GM10847 (cell line): ENCODE results near the gene PANK4.

Source experiments
- POLR2A ChIP-seq: IDR thresholded peaks from 2 replicates; pipeline ENCODE4 v1.6.1; 2011; ENCODE audit not compliant: insufficient read length; ENCODE audit errors: extremely low read depth

The PANK4 gene

DNA sequence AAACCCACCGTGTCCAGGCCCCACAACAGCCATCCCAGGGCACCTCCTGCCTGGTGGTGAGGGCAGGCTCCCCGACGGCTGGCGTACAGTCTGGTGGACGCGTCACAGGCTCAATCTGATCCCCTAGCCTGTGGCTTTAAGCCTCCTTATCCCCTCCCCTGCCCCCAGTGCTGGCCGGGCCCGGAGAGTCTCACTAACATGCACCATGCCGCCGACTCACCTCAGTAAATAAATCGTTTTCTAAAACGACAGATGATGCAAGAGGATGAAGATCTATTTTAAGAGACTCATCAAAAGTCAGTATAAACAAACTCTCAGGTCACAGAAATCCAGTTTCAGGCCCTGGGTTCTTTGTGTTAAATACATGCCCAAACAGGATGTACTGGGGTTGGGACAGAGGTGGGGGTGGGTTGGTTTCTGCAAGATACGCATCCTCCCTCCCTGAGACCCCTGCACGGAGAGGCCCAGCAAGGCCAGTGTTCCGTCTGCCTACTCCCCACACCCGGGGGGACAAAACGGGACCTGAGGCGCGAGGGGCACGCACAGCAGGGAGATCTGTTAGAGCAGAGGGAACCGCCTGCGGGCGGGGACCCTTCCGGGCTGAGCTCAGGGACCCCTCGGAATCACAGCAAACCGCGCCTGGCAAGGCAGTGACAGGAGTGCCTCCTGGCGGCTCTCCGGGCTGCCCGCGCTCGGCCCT is 3.1 kb downstream of the PANK4 start:
- TF ChIP-seq POLR2A, result no peak

GRCh38 chr1:2522230-2522629 is 4.2 kb downstream of the PANK4 start:
- no peak for TF ChIP-seq POLR2A

- TF ChIP-seq POLR2A, result no peak
Measured at GRCh38 chr1:2520806-2521205, 5.6 kb downstream of the PANK4 start.

- no peak for TF ChIP-seq POLR2A
Measured at GRCh38 chr1:2520206-2520605, 6.2 kb downstream of the PANK4 start.

GRCh38 chr1:2519729-2520128 is 6.7 kb downstream of the PANK4 start:
- TF ChIP-seq POLR2A, result no peak

DNA sequence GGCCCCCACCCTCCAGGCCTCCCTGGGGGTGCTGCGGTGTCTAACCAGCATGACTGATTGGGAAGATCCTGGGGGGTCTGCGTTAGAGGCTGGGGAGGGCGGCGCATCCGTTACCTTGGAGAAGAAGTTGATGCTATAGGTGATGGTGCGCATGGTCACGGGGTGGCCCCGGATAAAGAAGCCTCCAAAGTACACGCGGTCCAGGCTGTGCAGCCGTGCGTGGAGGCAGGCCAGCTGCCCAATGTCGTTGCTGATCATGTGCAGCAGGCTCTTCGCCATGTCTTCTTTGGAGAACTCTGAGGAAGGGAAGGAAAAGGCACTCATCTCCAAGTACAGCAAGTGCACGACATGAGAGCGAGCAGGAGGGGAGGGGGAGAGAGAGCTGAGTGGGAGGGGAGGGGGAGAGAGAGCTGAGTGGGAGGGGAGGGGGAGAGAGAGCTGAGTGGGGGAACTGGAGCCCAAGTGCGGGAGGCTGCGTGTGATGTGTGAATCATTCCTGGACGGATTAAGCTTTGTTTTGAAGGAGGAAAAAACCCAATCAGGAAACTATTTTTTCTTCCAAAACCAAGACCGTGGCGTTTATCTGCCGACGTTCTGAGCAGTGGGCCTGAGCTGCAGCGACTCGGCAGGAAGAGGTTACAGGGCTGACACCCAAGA is 7.2 kb downstream of the PANK4 start:
- TF ChIP-seq POLR2A, result no peak

DNA sequence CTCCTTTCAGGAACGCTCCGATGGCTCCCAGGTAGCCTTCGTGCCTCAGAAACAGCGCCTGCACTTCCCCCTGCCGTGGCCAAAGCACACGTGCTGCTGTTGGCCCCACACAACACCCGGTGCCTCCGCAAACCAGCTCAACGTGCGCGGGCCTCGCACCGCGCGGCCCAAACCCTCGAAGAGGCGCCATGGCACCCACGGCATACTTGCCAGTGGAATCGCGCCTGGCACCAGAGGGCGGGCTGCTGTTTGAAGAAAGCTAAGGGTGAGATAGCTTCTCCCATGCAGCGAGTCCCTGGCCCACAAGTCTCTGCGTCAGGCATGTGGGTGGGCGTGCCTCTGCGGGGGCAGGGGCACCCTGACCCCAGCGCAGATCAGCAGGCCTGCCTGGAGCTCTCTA is 7.9 kb downstream of the PANK4 start:
- TF ChIP-seq POLR2A, result no peak

GRCh38 chr1:2517966-2518365 is 8.4 kb downstream of the PANK4 start:
- TF ChIP-seq POLR2A, result no peak

DNA sequence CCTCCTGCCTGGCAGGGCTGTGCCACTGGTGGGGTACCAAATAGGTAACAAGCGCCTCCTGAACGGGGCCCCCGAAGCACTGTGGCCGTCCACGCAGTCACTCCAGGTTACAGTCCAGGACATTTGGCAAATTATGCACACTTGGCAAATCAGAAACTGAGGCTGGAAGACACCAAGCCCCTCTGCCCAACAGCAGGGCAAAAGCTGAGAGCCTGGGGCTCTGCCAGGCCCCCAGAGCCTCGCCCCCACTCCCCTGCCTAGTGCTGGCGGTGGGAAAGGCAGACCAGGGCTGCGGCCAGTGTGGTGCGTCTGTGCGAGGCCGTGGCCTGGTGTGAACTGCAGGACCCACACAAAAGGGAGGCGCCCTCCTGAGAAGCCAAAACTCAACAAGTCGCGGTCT is 9.4 kb downstream of the PANK4 start:
- TF ChIP-seq POLR2A, result no peak

GRCh38 chr1:2516124-2516523 is 10.3 kb downstream of the PANK4 start:
- no peak for TF ChIP-seq POLR2A

DNA sequence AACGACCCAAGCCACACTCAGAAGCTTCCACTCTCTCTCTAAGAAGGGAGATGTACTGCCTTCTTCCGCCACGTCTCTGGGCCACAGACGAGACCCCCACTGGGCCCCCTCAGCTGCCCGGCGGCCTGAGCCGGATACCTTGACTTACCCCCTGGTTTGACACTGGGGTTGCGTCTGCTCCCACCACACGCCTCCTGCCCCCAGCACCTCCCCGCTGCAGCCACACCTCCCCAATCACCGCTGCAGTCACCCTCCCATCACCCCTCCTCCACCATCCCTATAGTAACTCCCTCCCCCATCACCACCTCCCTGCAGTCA is 10.7 kb downstream of the PANK4 start:
- no peak for TF ChIP-seq POLR2A

- TF ChIP-seq POLR2A, result no peak
Measured at GRCh38 chr1:2514863-2515762, 11.3 kb downstream of the PANK4 start.

DNA sequence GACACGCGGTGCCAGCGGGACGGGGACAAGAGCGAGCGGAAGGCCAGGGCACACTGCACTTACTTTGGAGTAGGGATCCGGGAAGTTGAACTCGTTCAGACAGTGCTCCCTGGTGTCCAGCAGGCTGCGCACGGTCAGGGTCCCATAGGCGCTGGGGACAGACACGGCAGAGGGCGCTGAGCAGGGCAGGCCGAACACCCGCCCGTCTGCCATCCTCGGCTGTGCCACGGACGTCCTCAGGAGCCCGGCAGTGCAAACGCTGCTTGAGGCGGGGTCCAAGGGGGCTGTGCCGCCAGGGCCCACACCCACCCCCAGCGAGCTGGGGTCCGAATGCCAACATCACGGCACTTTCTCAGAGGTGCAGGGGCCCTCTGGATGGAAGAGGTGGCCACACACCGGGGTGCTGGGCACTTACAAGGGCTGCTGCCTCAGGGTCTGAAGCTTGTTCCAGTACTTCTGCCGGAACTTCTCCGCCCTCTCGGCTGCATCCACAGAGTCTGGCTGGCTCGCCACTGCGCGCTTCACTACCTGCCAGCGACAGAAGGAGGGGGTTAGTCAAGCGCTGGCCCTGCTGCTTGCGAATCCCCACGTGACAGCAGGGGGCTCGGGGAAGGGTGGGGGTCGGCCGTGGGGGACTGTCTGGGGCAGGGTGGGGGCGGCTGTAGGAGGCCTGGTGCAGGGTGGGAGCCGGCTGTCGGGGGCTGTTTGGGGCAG is 12.3 kb downstream of the PANK4 start:
- no peak for TF ChIP-seq POLR2A

DNA sequence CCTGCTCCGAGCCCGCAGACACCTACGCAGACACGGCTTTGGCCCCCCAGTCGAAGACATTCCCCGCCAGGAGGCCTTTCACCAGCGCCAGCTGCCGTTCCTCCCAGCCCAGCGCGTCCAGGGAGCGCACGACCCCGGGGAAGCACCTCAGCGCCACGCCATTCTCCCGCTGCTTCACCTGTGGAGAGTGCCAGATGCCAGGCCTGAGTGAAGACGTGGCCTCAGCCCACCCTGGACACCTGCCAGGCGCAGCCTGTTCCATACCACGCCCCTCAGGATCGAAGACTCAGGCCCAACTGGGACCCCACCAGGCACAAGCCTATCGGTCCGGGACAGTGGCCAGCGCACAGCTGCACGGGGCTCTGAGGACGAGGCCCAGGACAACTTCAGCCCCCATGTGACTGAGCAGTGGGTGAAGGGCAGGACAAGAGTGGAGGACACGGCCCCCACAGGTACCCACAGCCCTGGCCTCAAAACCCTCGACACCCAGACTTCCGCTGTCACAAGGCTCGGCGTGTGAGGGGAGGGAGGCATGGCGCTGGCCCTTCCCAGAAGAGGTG is 13.5 kb downstream of the PANK4 start:
- no peak for TF ChIP-seq POLR2A
